HG03066 (cell line): ENCODE measurements around the gene ZC3H11A.
"Not testable (repeated sequence)": the region's sequence is repeated elsewhere in the genome, so short reads cannot be mapped to it uniquely, and the experiment has no call there.

Source experiments
- ATAC-seq: cut with Tn5 transposase; IDR thresholded peaks from one replicate; pipeline ENCODE4 v1.9.1; 2021; ENCODE audit warnings: low read depth; ENCODE audit not compliant: unreplicated experiment

ZC3H11A gene

DNA sequence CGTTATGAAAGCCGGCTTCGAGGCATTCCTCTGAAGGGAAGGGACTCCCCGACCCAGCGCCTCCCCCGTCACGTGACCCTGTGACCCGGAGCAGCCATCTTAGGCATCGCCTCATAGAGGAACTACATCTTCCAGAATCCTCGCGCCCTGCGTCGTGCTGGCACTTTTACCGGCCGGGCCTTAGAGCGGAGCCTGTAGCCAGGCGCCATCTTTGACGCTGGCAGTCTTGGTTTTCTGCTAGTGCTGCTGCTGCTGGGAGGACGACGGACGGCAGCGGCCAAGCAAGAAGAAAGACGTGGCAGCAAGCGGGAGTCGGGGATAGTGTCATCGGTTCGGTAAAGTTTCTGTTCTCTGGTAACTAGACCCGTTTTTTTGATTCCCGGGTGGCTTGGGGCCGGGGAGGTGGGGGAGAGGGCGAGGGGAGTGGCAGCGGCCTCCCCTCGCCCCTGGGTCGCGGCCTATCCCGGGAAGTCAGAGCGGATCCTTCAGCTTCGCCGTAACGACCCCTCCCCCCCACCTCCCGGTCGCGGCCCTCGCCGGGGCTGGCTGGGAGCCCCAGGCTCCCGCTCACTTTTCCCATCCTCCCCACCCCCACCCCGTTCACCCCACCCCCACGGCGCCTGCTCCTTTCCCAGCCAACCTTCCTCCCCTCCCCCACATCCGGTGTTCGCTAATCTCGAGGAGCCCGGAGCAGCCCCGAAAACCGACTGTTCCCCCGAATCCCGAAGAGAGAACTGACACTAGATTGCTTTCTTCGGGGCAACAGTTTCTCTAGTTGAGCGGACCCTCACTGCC is at the start of gene ZC3H11A, which contains the start of gene ZBED6:
Gene ZC3H11A, plus strand, starts transcription at position 183 of the 795 bp plus-strand sequence. CDS start 21,448 bp downstream, outside the sequence.
Gene ZBED6, plus strand, starts transcription at position 183 of the 795 bp plus-strand sequence. CDS start 1,900 bp downstream, outside the sequence.
- ATAC-seq, result peak; percentile 97

DNA sequence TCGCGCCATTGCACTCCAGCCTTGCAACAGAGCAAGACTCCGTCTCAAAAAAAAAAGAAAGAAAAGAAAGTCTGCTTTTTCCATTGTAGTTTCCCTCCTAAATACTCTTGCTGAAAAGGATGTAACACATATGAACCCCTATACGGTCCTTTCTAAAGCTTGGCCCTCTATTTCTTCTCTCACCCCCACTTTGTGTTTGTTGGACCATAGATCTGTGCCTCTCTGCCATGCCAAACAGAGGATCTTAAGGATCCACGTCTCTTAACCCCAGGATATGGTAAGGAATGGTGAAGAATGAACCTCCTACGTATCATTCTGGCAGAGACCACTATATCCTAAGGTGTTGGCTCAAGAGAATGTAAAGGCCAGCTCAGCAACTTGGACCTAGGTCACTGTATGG is 49.1 kb upstream of the ZC3H11A start:
- no peak for ATAC-seq

DNA sequence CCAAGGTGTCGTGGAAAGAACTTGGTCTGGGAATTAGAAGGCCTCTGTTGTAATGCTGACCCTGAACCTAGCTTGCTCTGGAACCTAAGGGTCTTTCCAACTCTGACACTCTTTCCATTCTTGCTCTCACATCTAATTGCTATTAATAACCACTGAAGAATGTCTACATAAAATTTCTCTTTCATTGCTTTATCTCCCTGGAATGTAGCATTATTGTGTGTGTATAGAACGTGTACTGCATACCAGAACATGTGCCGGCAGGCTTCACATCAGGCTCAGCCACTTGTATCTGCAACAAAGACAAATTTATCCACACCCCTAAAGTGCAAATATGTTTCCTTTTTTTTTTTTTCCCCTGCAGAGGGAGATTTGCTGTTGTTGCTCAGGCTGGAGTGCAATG is 44.4 kb upstream of the ZC3H11A start:
- no peak for ATAC-seq

DNA sequence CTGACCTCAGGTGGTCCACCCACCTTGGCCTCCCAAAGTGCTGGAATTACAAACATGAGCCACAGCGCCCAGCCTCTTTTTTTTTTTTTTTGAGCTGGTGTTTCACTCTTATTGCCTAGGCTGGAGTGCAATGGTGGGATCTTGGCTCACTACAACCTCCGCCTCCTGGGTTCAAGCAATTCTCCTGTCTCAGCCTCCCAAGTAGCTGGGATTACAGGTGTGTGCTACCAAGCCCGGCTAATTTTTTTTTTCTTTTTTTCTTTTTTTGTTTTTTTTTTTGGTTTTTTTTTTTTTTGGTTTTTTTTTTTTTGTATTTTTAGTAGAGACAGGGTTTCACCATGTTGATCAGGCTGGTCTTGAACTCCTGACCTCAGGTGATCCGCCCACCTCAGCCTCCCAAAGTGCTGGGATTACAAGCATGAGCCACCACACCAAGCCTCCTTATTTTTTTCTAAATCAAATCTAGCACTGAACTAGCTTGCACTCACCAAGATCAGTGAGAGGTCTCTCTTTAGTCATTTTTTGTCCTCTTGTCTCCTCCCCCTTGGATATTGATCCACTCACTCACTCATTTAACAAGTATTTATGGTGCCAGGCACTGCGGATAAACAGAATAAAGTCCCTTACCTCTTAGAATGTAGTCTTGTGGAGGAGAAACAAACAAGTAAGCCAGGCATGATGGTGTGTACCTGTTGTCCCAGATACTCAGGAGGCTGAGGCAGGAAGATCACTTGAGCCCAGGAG is 43.6 kb upstream of the ZC3H11A start:
- ATAC-seq, result not testable (repeated sequence)

DNA sequence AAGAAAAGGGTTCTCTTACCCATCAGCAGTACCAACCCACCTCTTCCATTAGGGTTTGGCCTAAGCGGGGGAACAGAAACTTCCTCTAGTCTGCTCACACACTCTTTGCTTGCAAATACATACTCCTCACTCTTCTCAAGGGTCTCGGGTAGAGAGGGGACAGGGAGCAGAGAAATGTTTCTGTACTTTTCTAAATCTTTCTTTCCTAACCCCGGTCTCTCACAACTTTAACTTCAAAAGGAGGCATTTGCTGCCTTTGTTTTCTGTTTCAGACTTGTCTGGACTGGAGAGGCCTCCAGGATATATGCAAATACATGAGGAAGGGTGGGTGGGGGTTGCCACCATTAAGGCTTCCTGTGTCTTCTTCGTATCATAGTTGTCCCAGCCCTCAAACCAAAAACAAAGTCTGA is 41.0 kb upstream of the ZC3H11A start:
- peak; percentile 63 for ATAC-seq

DNA sequence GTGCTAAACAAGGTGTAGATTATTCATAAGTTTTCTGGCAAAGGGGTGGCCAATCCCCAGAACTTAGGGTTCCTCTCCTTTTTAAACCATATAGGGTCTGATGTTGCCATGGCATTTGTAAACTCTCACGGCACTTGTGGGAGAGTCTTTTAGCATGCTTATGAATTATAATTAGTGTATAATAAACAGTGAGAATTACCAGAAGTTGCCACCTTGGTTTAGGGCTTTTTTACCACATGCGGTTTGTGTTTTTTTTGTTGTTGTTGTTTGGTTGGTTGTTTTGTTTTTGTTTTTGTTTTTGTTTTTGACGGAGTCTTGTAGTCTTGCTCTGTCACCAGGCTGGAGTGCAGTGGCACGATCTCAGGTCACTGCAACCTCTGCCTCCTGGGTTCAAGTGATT is 39.4 kb upstream of the ZC3H11A start:
- no peak for ATAC-seq

DNA sequence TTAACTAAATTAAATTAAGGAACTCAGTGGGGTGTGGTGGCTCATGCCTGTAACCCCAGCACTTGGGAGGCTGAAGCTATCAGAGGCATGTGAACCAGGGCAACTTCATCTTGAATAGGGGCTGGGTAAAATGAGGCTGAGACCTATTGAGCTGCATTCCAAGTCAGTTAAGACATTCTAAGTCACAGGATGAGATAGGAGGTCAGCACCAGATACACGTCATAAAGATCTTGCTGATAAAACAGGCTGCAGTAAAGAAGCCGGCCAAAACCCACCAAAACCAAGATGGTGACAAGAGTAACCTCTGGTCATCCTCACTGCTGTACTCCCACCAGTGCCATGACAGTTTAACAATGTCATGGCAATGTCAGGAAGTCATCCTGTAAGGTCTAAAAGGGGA is 36.7 kb upstream of the ZC3H11A start:
- not testable (repeated sequence) for ATAC-seq

DNA sequence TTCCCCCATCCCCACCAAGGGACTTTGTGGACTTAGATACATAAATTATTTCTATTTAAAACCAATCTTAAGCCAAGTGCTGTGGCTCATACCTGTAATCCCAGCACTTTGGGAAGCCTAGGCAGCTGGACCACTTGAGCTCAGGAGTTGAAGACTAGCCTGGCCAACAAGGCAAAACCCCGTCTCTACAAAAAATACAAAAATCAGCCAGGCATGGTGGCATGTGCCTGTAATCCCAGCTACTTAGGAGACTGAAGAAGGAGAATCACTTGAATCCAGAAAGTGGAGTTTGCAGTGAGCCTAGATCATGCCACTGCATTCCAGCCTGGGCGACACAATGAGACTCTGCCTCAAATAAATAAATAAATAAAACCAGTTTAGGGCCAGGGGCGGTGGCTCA is 34.9 kb upstream of the ZC3H11A start:
- no peak for ATAC-seq

DNA sequence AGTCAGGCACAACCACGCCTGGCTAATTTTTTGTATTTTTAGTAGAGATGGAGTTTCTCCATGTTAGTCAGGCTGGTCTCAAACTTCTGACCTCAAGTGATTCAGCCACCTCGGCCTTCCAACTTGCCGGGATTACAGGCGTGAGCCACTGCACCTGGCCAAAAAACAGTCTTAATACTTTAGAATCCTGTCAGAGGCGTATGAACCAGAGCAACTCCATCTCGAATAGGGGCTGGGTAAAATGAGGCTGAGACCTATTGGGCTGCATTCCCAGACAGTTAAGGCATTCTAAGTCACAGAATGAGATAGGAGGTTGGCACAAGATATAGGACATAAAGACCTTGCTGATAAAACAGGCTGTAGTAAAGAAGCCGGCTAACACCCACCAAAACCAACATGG is 33.5 kb upstream of the ZC3H11A start:
- not testable (repeated sequence) for ATAC-seq

DNA sequence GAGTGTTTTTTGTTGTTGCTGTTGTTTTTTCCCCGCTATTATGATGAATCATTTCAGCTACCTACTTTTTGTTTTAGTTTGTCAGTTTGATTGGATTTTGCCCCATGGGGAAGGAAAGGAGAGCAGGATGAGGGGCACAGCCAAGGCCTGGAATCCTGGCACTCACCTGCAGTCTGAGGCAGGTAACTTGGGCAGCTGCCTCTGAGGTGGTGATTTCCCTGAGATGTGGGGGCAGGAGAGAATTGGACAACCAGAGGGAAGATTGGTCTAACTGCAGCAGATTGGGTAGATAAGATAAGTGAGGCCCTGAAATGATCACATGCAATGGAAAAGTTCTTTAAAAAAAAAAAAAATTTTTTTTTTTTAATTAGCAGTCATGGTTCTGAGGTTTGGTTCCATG is 31.9 kb upstream of the ZC3H11A start:
- no peak for ATAC-seq

DNA sequence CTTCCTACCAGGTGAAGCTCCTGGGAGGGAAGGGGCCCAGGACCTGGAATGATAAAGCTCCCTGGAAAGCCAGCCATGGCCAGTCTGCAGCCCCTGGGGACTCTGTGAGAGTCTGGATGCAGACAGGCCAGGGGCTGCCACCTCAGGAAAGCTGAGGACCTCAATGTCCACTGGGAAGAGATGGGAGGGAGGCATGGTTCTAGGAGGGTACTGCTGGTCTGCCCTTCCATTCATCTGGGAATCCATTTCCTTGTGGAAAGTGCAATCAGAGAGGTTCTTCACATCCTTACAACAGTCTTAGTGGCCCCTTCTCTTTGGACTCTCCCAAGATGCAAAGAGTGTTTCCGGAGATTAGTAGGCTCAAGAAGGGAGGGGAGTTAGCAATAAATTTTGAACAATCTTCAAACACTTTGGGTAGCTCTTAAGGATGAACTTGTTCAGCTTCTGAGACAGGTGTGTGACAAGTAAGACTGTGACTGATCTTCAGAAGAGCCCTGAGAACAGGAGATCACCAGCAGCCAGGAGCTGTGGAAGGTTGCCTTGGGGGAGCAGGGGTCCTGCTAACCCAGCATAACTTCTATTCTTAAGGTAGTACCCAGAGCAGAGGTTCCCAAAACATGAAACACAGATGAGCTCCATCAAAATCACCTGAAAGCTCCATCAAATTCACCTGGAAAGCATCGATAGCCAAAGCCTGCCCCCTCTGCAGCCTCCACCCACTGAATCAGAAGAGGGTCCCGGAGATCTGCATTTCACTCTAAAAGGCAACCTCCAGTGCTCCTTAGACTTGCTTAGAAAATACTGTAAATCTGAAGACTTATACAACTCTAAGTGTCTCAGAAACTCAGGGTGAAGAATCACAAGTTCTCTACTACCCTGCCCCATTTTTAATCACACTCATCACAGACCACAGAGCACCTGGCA is 31.1 kb upstream of the ZC3H11A start:
- ATAC-seq, result peak; percentile 9

DNA sequence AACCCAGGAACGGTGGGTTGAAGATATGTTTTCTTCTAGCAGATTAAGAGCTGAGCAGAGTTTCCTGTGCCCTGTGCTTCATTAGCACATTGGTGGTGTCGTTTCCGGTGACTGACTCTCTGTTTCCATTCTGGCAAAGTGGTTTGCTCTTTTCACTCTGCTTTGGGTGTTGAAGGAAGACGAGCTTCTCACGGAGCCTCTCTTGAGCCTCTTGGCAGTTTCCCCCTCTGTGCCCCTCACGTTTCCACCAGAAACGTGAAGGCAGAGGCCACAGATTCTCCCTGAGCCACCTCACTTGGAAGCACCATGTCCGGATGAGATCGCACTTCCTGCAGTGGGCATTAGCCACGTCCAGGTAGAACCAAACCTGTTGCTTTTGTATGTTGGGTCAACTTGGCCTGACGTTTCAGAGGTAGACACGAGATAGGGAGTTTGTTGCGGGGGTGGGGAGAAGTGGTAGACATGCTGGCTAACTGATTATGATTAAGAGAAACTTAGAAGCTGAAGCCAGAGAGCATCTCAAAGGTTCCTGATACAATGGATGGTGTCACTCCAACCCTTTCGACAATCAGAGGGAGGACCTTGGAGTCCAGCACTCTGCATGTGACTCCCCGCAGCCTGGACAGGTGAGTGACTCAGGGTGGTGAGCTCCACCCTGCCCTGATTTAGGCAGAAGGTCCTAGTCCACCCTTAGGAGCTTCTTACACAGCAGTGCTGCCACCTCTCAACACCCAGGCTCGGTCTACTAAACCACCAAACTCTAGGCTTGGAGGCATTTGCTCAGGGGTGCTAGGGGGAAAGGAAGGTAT is 30.2 kb upstream of the ZC3H11A start, which contains the start of gene LAX1:
Gene LAX1, plus strand, starts transcription at position 155 of the 809 bp plus-strand sequence. Its CDS starts 383 bp downstream, at position 538.
- ATAC-seq, result peak; percentile 89

DNA sequence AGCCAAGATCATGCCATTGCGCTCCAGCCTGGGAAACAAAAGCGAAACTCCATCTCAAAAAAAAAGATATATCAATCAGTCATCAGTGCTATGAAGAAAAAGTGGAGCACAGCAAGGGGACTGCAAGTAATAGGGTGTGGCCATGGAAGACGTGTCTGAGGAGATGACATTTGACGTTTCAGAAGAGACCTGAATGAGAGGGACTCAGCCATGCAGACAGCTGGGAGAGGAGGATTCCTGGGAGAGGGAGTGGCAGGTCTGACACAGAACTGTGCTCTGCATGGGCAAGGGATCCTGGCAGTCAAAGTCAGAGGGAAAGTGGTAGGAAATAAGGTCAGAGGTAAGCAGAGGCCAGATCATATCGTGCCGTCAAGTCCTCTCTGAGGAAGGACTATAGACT is 27.2 kb upstream of the ZC3H11A start:
- no peak for ATAC-seq

DNA sequence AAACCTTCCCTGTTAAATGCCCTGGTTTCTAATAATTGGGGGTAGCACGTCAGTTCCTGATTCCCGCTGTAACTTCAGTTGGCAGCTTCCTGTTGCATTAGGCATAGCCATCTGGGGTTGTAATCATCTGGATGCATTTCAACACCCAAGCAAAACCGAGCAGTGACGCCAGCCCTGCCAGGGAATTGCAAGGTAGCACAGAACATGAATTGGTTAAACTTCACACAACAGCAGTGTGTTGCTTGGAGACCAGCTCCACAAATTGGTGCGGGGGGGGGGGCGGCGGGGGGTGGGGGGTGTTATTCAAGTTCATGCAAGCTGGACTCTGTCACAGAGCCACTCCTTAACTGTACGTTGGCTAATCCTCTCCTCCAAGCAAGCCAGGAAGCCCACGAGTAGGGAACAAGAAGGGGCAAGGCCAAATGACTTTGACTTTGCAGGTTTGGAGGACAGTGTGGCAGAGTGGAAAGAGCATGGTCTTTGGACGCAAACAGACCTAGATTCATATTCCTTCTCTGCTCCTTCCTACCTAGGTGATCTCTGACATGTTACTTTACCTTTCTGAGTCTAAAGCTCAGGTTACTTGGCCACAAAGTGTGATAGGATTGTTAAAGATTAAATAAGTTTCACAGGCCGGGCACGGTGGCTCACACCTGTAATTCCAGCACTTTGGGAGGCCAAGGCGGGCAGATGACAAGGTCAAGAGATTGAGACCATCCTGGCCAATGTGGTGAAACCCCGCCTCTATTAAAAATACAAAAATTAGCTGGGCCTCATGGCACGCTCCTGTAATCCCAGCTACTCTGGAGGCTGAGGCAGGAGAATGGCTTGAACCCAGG is 25.7 kb upstream of the ZC3H11A start:
- ATAC-seq, result no peak

DNA sequence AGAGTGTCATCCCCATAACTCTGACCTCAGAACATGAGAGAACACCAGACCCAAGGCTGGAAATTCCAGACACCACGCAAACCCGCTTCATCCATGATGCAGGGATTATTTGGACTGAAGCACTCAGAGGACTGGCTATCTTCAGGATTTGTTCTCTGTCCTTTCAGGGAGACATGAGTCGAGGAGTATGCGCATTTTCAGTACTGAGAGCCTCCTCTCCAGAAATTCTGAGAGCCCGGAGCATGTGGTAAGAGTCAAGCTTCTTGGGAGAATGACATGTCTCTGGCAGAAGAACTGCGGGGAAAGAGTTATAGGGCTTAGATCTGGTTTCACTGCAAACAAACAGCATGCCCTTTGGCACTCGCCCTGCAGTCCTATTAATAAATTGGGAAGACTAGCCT is 23.5 kb upstream of the ZC3H11A start:
- no peak for ATAC-seq

DNA sequence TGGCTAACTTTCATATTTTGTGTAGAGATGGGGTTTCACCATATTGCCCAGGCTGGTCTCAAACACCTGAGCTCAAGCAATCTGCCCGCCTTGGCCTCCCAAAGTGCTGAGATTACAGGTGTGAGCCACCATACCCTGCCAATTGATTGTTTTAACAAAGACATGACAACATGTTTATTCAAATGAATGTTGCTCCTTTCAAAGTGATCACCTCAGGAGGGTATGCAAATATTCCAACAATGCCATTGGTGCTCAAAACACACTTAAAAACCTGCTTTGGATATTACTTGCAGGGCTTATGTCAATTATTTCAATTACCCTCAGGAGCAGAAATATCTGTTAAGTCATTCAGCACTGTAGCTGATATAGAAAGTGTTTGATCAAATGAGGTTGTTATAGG is 22.6 kb upstream of the ZC3H11A start:
- ATAC-seq, result no peak

DNA sequence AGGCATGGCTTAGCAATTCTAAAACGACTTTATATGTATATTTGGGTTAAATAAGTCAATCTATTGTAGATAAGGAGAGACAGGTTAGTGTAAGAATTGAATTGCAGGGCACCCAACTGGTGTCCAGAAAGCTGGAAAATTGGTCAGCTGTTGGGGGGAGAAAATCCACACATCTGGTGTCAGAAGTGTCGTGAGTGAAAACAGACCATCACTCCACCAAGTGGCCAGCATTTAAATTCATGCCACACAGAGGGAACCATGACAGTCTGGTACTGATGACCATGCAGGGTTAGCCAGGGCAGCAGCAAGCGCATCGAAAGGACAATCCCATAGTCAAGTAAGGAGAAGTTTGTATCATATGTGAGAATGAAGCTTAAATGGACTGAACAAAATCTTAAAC is 18.8 kb upstream of the ZC3H11A start:
- no peak for ATAC-seq

DNA sequence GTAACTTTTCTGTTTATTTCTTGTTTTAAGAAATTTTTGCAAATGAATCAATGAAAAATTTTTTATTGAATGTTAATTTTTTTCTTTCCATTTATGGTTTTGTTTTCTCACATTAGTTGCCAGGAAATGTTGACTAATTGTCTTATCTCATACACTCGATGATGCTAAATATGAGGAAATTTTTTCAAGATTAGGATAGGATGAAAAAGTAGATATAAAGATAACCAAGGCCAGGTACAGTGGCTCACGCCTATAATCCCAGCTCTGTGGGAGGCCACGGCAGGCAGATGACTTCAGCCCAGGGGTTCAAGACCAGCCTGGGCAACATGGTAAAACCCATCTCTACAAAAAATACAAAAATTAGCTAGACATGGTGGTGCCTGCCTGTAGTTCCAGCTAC is 17.8 kb upstream of the ZC3H11A start:
- no peak for ATAC-seq

DNA sequence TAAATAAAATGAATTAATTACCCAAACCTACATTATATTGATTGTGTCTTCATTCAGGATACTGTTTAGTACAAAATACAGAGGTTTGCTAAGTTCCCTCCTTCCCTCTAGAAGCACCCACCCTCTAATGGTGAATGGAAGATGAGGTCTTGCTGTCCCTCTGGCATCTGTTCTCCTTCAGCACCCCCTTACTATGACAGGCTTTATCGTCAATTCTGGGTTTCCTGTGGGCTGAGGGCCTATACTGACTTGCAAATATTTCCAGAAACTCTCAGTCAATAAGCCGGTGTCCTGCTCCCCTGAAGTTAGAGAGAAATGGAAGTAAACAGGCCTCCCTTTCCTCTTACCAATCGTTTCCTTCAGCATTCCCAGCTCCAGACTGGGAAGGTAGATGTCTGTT is 17.3 kb upstream of the ZC3H11A start:
- ATAC-seq, result no peak
